GM13976 (cell line): ENCODE results near the gene ERF.

Source experiments
- DNase-seq: peaks from one replicate; pipeline ENCODE4 v3.0.0; 2012; ENCODE audit warnings: low spot score
- CTCF ChIP-seq: IDR thresholded peaks from 2 replicates; pipeline ENCODE4 v1.5.1; 2012; ENCODE audit warnings: borderline replicate concordance, mild to moderate bottlenecking; ENCODE audit not compliant: insufficient read depth; ENCODE audit errors: extremely low read depth, missing control alignments, control extremely low read depth
- in situ Hi-C: fragments of 300-500 bp; cut with MboI; formaldehyde crosslinking; loops from one replicate; pipeline ENCODE4 v1.12.0; 2022; ENCODE audit warnings: low sequenced_read_pairs, mixed read lengths, inconsistent platforms; ENCODE audit not compliant: unreplicated experiment

Gene ERF

GRCh38 chr19:42271861-42272534, 17.1 kb upstream of the ERF start:
- no peak for TF ChIP-seq CTCF
- in situ Hi-C loops: no loop called here
- DNase-seq: no peak

GRCh38 chr19:42271045-42271419, 16.1 kb upstream of the ERF start:
- in situ Hi-C loops: no loop called here
- TF ChIP-seq CTCF: no peak
- DNase-seq: no peak

- in situ Hi-C loops: no loop called here
- peak; percentile 68 for DNase-seq
- TF ChIP-seq CTCF: no peak
Measured at GRCh38 chr19:42270346-42271044, 15.6 kb upstream of the ERF start.

- no peak for DNase-seq
- in situ Hi-C loops: no loop called here
- no peak for TF ChIP-seq CTCF
Measured at GRCh38 chr19:42269478-42270345, 14.8 kb upstream of the ERF start.

GRCh38 chr19:42268704-42269477, 14.0 kb upstream of the ERF start, which contains the start of gene CIC:
Gene CIC, plus strand, starts transcription at chr19:42269252. Its CDS starts 2,532 bp downstream, at chr19:42271784.
- TF ChIP-seq CTCF: no peak
- DNase-seq: peak; percentile 95
- in situ Hi-C loops: no loop called here
